K562 (cell line): ENCODE data around the gene ANKRD65. TPM values are rescaled to one million over a fixed set of nuclear protein-coding genes. Genes with fewer than 3 reads are reported as not detected.
A peak's percentile ranks its signal among the peaks of the same experiment; 100 is the strongest.

ENCODE experiments used
- ARID2 ChIP-seq: fragments of 450-650 bp; IDR thresholded peaks from 2 replicates; pipeline ENCODE4 v1.6.1; 2017; ENCODE audit warnings: antibody characterized with exemption, mild to moderate bottlenecking
- BHLHE40 ChIP-seq: IDR thresholded peaks from 2 replicates; pipeline ENCODE4 v1.6.1; 2011; ENCODE audit warnings: low read length, improper control_type of control experiment
- CBFA2T2 ChIP-seq: fragments of 450-650 bp; conservative IDR thresholded peaks from 2 replicates; pipeline ENCODE4 v1.6.1; 2017; ENCODE audit warnings: mild to moderate bottlenecking
- CEBPG ChIP-seq, 3 experiments: fragments of 200-800 bp in 1 of 3; sonication (Bioruptor generic) in 1 of 3; sonication (generic) in 1 of 3; formaldehyde crosslinking in 1 of 3; IDR thresholded peaks in 2 of 3; conservative IDR thresholded peaks in 1 of 3; 2 replicates each; pipeline versions ENCODE4 v1.6.1 to v1.8.0; 2016 to 2022; ENCODE audit warnings: missing compliant biosample characterization in 2 of 3, missing genetic modification characterization in 2 of 3, mild to moderate bottlenecking in 1 of 3, missing genetic modification reagents in 1 of 3
- CSDE1 ChIP-seq, 2 experiments: fragments of 450-650 bp; IDR thresholded peaks; 2 replicates each; pipeline ENCODE4 v1.6.1; 2016; ENCODE audit warnings: mild to moderate bottlenecking in 1 of 2
- DNMT1 ChIP-seq: fragments of 450-650 bp; IDR thresholded peaks from 2 replicates; pipeline ENCODE4 v1.6.1; 2016; ENCODE audit warnings: antibody characterized with exemption, mild to moderate bottlenecking
- ETS2 ChIP-seq: IDR thresholded peaks from 2 replicates; pipeline ENCODE4 v1.6.1; 2016; ENCODE audit warnings: borderline replicate concordance, missing genetic modification characterization, mild to moderate bottlenecking, moderate library complexity, missing compliant biosample characterization; ENCODE audit not compliant: poor library complexity, severe bottlenecking
- ETV1 ChIP-seq: fragments of 450-650 bp; conservative IDR thresholded peaks from 2 replicates; pipeline ENCODE4 v1.6.1; 2016; ENCODE audit warnings: missing genetic modification characterization, control low read depth, low read depth, missing compliant biosample characterization
- ETV6 ChIP-seq, 3 experiments: fragments of 150-350 bp in 1 of 3; sonication (generic) in 1 of 3; formaldehyde crosslinking in 1 of 3; IDR thresholded peaks; 2 replicates each; pipeline versions ENCODE4 v1.6.1 to v1.8.0; 2014 to 2022; ENCODE audit warnings: borderline replicate concordance in 2 of 3, low read depth in 2 of 3, antibody characterized with exemption in 1 of 3, low read length in 1 of 3, mild to moderate bottlenecking in 1 of 3, missing genetic modification reagents in 1 of 3
- GATA2 ChIP-seq: sonication (generic); formaldehyde crosslinking; IDR thresholded peaks from 2 replicates; pipeline ENCODE4 v1.4.0; 2020; ENCODE audit warnings: mild to moderate bottlenecking, missing genetic modification reagents
- HDAC1 ChIP-seq, 2 experiments: fragments of 450-650 bp; IDR thresholded peaks; 2 replicates each; pipeline ENCODE4 v1.6.1; 2016 to 2017; ENCODE audit warnings: inconsistent platforms in 1 of 2, mild to moderate bottlenecking in 1 of 2, moderate library complexity in 1 of 2
- IFI16 ChIP-seq: fragments of 250-450 bp; sonication (Bioruptor Pico); IDR thresholded peaks from 2 replicates; pipeline ENCODE4 v2.1.2; 2022; ENCODE audit warnings: mild to moderate bottlenecking, inconsistent platforms
- KDM5B ChIP-seq: fragments of 200-600 bp; sonication (generic); IDR thresholded peaks from 2 replicates; pipeline ENCODE4 v1.6.1; 2012; ENCODE audit warnings: low read depth, mild to moderate bottlenecking, moderate library complexity, low read length, control low read depth, inconsistent platforms; ENCODE audit not compliant: insufficient replicate concordance
- MAFG ChIP-seq: fragments of 450-650 bp; conservative IDR thresholded peaks from 2 replicates; pipeline ENCODE4 v1.6.1; 2016; ENCODE audit warnings: missing genetic modification characterization, missing compliant biosample characterization
- NUFIP1 ChIP-seq: fragments of 450-650 bp; IDR thresholded peaks from 2 replicates; pipeline ENCODE4 v1.6.1; 2018; ENCODE audit not compliant: partially characterized antibody
- STAT5A ChIP-seq: IDR thresholded peaks from 2 replicates; pipeline ENCODE4 v1.6.1; 2012; ENCODE audit warnings: low read length, inconsistent platforms, borderline replicate concordance
- XRCC5 ChIP-seq: fragments of 200-400 bp; formaldehyde crosslinking; IDR thresholded peaks from 2 replicates; pipeline ENCODE4 v1.6.1; 2017; ENCODE audit warnings: low read depth, mild to moderate bottlenecking, low read length
- ZNF431 ChIP-seq: sonication (generic); formaldehyde crosslinking; IDR thresholded peaks from 2 replicates; pipeline ENCODE4 v1.8.0; 2022; ENCODE audit warnings: mild to moderate bottlenecking, missing genetic modification reagents
- ZNF695 ChIP-seq: fragments of 450-650 bp; formaldehyde crosslinking; IDR thresholded peaks from 2 replicates; pipeline ENCODE4 v1.4.0; 2020; ENCODE audit warnings: mild to moderate bottlenecking, moderate library complexity
- ZNF764 ChIP-seq: fragments of 250-450 bp; sonication (Bioruptor Pico); IDR thresholded peaks from 2 replicates; pipeline ENCODE4 v1.4.0; 2020; ENCODE audit warnings: low read depth, mild to moderate bottlenecking, moderate library complexity
- polyA plus RNA-seq, 8 experiments: library from polyadenylated mRNA; depleted of rRNA in 4 of 8; stranded (reverse) in 5 of 8; unstranded in 3 of 8; fragments of >200 nt; fragmentation: Nextera tagmentation in 2 of 8; fragmentation: Illumina TruSeq in 1 of 8; extraction: Ambion mirVana in 2 of 8; extraction: Trizol in 1 of 8; gene quantifications; 2 replicates each; pipeline versions ENCODE4 v1.2.1 to v1.2.3, GENCODE V29; 2011 to 2014; ENCODE audit warnings: inconsistent platforms in 1 of 8, missing spikeins in 1 of 8
- total RNA-seq, 7 experiments: library from RNA; depleted of rRNA in 6 of 7; stranded (reverse); fragments of >200 nt in 6 of 7; fragmentation: Illumina TruSeq in 2 of 7; extraction: Trizol in 2 of 7; gene quantifications; 2 replicates each; pipeline versions ENCODE4 v1.2.1 to v1.2.3, GENCODE V29; 2011 to 2021; ENCODE audit warnings: low replicate concordance in 1 of 7
- TF ChIP-seq, protein P1 (sequence below): sonication (generic); formaldehyde crosslinking; IDR thresholded peaks from 2 replicates; pipeline ENCODE4 v1.8.1; 2023; ENCODE audit warnings: mild to moderate bottlenecking, missing genetic modification reagents
- TF ChIP-seq, protein P2 (sequence below), 3 experiments: fragments of 200-800 bp in 1 of 3; fragments of 250-450 bp in 1 of 3; fragments of 450-650 bp in 1 of 3; sonication (Bioruptor Pico) in 1 of 3; sonication (Bioruptor generic) in 1 of 3; formaldehyde crosslinking in 1 of 3; IDR thresholded peaks; 2 replicates each; pipeline versions ENCODE4 v1.6.1 to v1.8.0; 2016 to 2022; ENCODE audit warnings: mild to moderate bottlenecking in 2 of 3, missing genetic modification characterization in 2 of 3, missing compliant biosample characterization in 1 of 3, moderate library complexity in 1 of 3

The ANKRD65 gene
- total and polyA plus RNA-seq, 9 of the 15 experiments (the other 6 are each of a cell fraction or from before 2014, with no cell fraction given) = not detected

DNA sequence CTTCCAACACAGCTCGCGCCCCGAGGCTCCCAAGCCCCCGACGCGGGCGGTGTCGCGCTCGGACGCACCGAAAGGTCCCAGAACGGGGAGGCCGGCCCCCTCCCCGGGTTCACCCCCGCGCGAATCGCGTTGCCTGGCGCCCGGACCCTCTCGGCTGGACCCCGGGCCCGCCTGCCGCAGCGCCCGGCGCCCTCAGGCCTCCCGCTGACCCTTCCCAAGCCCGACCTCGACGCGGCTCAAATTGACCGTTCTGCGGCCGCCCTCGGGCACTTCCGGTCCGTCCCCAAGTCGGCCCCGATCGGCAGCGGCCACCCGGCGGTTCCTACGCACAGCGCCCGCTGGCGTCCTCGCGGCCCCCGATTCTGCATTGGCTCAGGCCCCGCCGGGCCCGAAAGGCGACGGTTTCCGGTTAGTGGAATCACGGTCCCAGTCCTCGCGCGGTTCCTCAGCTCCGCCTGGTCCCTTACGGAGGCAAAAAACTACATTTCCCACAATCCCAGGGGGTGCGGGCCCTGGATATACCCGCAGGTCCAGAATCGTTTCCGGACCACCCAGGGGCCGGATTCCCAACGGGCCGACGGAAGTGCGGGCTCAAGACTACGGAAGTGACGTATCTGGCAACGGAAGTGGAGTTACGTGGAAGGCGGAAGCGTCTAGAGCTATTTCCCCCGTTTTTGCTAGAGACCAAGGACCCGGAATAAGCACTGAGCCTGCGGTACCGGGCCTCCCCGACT is 46.0 kb downstream of the ANKRD65 start, which contains the start of gene AURKAIP1 (continued):
- TF ChIP-seq BHLHE40 = peak; percentile 21; the same call in 1 of the 2 replicates
- TF ChIP-seq STAT5A = 0 out of 2 replicates have a peak, but pooled peaks have one; percentile 33
- TF ChIP-seq DNMT1 = no peak
- TF ChIP-seq ETV1 (tag) = peak; percentile 99
- TF ChIP-seq ARID2 = no peak
- no peak for TF ChIP-seq ZNF764 (CRISPR knock-in tag)
- TF ChIP-seq, protein P1, sequence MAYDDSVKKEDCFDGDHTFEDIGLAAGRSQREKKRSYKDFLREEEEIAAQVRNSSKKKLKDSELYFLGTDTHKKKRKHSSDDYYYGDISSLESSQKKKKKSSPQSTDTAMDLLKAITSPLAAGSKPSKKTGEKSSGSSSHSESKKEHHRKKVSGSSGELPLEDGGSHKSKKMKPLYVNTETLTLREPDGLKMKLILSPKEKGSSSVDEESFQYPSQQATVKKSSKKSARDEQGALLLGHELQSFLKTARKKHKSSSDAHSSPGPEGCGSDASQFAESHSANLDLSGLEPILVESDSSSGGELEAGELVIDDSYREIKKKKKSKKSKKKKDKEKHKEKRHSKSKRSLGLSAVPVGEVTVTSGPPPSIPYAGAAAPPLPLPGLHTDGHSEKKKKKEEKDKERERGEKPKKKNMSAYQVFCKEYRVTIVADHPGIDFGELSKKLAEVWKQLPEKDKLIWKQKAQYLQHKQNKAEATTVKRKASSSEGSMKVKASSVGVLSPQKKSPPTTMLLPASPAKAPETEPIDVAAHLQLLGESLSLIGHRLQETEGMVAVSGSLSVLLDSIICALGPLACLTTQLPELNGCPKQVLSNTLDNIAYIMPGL = peak; percentile 98
- TF ChIP-seq CSDE1 (IDR thresholded peaks at IDR 0.05) = no peak; a peak in 1 of 4 replicates
- no peak for TF ChIP-seq CBFA2T2
- peak; percentile 83 for TF ChIP-seq KDM5B
- TF ChIP-seq CEBPG (CRISPR knock-in tag; IDR thresholded peaks at IDR 0.05) = no peak
- no peak for TF ChIP-seq CEBPG (tag; conservative IDR thresholded peaks at IDR 0.05 in 1 of 2, IDR thresholded peaks at IDR 0.05 in 1 of 2)
- no peak; a peak in 1 of 4 replicates for TF ChIP-seq ETV6 (IDR thresholded peaks at IDR 0.05; ENCODE audit: borderline replicate concordance in 1 of 2, low read depth in 2 of 2, low read length in 1 of 2)
- peak; percentile 68; the same call in 1 of the 2 replicates for TF ChIP-seq ETV6 (CRISPR knock-in tag; IDR thresholded peaks at IDR 0.05; ENCODE audit: borderline replicate concordance)
- peak; percentile 99 for TF ChIP-seq XRCC5
- peak; percentile 94 for TF ChIP-seq NUFIP1
- TF ChIP-seq, protein P2, sequence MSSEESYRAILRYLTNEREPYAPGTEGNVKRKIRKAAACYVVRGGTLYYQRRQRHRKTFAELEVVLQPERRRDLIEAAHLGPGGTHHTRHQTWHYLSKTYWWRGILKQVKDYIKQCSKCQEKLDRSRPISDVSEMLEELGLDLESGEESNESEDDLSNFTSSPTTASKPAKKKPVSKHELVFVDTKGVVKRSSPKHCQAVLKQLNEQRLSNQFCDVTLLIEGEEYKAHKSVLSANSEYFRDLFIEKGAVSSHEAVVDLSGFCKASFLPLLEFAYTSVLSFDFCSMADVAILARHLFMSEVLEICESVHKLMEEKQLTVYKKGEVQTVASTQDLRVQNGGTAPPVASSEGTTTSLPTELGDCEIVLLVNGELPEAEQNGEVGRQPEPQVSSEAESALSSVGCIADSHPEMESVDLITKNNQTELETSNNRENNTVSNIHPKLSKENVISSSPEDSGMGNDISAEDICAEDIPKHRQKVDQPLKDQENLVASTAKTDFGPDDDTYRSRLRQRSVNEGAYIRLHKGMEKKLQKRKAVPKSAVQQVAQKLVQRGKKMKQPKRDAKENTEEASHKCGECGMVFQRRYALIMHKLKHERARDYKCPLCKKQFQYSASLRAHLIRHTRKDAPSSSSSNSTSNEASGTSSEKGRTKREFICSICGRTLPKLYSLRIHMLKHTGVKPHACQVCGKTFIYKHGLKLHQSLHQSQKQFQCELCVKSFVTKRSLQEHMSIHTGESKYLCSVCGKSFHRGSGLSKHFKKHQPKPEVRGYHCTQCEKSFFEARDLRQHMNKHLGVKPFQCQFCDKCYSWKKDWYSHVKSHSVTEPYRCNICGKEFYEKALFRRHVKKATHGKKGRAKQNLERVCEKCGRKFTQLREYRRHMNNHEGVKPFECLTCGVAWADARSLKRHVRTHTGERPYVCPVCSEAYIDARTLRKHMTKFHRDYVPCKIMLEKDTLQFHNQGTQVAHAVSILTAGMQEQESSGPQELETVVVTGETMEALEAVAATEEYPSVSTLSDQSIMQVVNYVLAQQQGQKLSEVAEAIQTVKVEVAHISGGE (CRISPR knock-in tag; IDR thresholded peaks at IDR 0.05) = peak; percentile 99 to 100 (median 99)
- no peak for TF ChIP-seq ETS2 (tag)
- TF ChIP-seq HDAC1 (IDR thresholded peaks at IDR 0.05) = peak in 1 of 2 experiments; percentile 51; a peak in 2 of 4 replicates
- no peak for TF ChIP-seq GATA2 (CRISPR knock-in tag)
- no peak for TF ChIP-seq MAFG (tag)
- TF ChIP-seq ZNF695 (CRISPR knock-in tag) = no peak
- TF ChIP-seq ZNF431 = 0 out of 2 replicates have a peak, but pooled peaks have one; percentile 40
- no peak for TF ChIP-seq IFI16
